GM11168 (cell line): ENCODE results near the gene RFT1.

Experiments used
- in situ Hi-C: fragments of 300-500 bp; cut with MboI; formaldehyde crosslinking; loops from one replicate; pipeline ENCODE4 v1.12.0; 2022; ENCODE audit warnings: low sequenced_read_pairs; ENCODE audit not compliant: unreplicated experiment

The RFT1 gene

DNA sequence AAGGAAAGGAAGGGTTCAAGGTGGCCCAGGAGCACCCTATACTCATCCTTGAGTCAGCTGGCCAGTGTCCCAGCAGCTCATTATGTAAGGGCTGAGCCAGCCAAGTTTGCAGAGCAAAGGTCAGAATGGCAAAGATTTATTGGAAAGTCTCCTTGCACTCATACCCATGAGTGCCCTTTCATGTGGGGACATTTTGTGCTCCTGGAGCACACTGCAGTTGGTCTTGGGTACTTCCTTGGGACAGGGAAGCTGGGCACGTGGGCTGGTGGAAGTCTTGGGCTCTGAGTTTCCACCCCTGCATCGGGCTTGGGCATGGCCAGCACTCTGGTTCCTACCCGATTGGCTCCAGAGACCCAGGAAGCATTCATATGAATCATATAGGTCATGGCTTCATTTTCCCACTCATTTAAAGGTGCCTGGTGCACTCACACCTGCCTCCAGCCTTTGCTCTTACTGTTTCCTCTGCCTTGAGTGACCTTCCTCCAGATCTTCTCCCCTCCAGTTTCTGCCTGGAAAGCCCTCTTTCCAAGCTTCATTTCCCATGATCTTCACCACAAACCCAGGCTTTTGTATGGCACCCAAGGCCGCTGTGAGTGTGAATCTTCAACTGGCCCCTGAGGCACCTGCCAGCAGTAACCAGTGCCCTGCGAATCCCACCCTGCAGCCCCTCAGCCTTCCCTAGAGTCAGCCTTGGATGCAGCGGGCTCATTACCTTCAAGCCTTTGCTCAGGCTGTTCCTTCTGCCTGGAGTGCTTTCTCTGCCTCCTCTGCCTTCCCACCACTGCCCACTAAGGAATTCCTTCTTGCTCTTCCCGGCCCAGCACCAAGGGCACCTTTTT is 20.2 kb upstream of the RFT1 start:
- in situ Hi-C loops, result no loop called here

DNA sequence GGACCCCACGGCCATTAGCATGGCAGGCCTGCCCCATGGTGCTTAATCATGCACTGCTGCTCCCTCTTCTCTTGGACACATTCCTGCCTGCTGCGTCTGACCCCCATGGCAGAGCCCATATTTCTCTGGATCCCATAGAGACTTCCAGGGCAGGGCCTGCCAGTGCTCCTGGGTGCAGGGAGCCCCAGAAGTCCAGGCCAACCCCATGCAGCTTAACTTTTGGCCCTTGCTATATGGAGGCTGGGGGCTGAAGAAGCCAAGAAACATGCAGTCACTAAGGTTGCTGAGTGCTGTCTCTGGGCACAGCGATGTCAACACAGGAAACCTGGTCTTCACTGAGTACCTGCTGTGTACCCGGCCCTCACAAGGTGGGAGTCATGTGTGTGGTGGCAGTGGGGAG is 19.5 kb upstream of the RFT1 start:
- in situ Hi-C loops, result no loop called here

- in situ Hi-C loops, result no loop called here
Measured at GRCh38 chr3:53149006-53149690, 18.9 kb upstream of the RFT1 start.

GRCh38 chr3:53147903-53148400 is 17.7 kb upstream of the RFT1 start:
- in situ Hi-C loops, result no loop called here

DNA sequence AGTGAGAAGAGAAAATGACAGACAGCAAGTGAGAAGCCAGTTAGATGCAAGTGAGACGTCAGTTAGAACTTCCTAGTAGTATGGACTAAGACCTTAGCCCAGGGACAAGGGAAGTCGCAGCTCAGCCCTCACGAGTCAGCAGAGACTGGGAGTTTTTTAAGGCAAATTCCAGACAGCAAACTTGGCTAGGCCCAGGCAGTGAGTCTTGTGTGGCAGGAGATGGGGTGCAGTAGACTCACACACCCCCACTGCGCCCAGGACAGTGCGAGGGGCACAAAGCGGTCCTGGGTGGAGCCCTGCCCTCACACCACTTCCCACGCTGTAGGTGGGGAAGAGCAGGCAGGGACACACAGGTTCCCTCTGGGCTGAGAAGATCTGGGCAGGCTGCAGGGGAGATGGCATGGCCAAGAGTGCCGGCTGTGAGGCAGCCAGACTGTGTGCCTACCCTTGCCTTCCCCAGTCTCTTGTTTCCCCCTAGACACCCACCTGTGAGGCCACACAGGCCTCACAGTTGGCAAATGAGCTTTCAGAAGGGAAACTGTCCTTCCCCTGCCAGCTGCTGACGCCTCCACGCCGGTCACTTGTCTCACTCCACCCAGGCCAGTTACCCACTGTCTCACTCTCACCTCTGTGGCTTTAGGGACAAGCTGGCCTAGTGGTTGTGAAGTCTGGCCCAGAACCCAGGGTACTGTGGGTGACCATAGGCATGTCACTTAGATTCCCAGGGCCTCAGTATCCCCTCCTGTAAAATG is 17.1 kb upstream of the RFT1 start:
- in situ Hi-C loops, result no loop called here

GRCh38 chr3:53146319-53146891 is 16.2 kb upstream of the RFT1 start:
- in situ Hi-C loops, result no loop called here

DNA sequence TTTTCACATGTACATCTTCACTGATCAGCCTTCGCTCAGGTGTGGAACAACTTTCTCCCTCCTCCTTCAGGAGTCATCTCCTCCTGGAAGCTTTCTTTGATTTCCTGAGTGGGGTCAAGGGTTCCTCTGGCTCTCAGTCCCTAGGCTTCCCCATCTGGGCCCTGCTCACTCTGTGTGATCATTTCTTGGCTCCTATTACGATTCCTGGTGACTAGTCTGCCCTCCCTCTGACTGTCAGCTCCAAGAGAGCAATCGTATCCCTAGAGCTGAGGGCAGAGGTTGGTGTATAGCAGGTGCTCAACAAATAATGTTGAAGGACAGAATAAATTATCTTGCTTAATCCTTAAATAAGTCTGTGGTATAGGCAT is 15.5 kb upstream of the RFT1 start:
- in situ Hi-C loops, result no loop called here

DNA sequence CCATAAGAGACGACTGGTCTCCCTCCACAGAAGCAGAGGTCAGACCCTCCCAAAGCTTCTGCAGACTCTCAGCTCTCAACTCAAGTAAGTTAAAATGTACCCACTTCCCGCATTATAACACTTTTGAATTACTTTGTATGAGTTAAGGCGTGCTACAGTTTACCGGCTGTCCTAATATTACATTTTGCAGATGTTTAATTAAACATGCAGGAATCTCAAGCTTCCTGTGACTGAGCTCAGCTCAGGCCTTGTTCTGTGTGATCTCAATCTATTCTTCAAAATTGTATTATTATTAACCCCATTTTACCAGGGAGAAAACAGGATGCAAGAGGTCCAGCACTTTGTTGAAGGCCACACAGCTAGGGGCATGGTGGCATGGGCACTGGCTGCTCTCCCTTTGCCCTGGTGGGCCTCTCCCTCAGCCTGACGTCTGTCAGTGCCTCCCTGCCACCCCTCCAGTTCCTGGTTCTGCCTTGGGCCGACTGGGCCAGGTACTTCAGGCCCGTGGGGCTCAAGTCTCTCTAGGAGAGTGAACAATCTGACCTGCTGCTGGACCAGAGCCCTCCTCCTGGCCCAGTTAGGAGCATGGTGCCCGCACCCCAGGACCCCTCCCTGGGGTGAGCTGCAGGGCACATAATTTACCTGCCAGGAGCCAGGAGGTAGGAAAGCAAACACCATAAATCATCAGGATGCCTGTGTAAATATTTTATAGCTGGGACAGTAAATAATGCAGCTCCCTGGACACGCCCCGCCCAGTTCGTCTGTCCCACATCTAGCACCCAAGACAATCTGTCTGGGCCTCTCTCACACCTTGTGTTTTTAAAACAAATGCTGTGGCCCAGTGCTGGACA is 14.9 kb upstream of the RFT1 start:
- in situ Hi-C loops, result no loop called here

DNA sequence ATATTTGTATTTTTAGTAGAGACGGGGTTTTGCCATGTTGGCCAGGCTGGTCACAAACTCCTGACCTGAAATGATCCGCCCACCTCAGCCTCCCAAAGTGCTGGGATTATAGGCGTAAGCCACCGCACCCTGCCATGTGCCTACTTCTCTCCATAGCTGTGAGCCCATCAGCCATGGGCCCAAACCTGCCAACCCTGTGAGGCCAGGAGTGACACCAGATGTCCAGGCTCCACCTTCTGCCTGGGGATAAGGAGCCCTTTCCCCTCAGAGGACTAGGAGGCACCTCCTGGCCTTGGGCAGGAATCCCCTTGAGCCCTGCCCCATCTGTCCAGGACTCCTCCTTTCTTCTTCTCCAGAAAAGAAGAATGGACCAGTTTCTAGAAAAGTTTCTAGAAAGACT is 14.2 kb upstream of the RFT1 start:
- in situ Hi-C loops, result no loop called here

GRCh38 chr3:53142986-53143385 is 12.8 kb upstream of the RFT1 start:
- in situ Hi-C loops, result no loop called here

GRCh38 chr3:53140847-53141845 is 10.9 kb upstream of the RFT1 start:
- in situ Hi-C loops, result no loop called here

DNA sequence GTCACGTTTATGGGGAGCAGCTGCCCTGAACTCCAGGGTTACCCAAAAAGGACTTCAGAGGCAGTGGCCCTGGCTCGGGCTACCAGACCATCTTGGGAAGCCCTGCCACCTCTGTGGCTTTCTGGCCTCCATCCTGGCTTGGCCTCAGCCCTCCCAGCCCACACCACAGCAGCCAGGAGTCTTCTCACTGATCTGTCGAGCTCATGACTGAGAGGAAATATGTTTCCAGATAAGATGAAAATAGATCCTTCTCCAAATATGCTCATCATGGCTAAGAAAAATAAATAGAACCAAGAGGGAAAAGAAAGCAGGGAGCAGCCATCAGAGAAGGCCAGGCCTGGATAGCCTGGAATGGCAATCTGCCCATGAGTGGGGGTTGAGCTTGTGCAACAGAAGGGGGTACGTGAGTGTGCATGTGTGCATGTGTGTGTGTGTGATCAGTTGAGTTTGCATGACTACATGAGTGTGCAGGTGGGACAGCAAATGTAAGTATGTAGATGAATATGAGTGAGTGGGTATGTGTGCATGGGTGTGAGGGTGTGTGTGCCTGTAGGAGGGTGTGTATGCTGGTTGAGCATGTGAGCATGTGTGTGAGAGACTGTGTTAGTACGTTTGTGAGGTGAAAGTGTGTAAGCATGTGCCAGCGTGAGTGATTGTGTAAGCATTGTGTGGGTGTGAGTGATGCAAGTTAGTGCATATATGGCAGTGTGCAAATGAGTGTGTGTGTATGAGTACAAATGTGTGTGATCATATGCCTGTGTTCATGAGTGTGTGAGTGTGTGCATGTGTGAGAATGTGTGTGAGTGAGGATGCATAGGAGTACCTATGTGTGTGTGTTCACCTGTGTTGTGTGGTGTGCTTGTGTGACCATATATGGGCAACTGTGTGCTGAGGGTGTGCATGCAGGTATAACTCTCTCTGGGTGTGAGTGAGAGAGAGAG is 9.9 kb upstream of the RFT1 start:
- in situ Hi-C loops, result no loop called here

- in situ Hi-C loops, result no loop called here
Measured at GRCh38 chr3:53137835-53138446, 7.7 kb upstream of the RFT1 start.

- in situ Hi-C loops, result no loop called here
Measured at GRCh38 chr3:53137221-53137620, 7.0 kb upstream of the RFT1 start.

DNA sequence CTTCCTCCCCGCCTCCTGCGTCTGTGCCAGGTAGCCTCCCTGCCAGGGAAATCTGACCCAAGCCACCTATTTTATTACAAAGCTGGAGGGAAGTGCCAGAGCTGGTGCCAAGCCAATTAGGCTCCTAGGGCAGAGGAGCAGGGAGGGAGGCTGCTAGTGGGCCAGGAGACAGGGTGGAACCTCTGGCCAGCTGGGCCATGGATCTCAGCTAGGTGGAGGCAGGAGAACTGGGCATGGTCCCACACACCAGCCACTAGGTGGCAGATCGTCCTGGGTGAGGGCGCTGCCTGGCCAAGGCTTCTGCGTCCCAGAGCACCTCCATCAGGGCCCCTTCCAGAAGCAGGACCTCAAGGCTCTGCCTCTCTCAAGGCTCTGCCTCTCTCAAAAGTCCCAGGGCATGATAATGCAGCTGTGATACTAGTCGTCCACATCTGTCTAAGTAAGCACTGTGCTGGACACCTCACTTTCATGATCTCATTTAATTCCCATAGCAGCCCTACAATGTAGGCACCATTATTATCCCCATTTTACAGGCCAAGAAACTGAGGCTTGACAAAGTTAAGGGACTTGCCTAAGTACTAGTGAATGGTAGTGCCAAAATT is 4.5 kb upstream of the RFT1 start:
- in situ Hi-C loops, result loop anchor here (5.0 kb wide), 1 partner anchor 68 kb away; no protein-coding TSS in a partner anchor

DNA sequence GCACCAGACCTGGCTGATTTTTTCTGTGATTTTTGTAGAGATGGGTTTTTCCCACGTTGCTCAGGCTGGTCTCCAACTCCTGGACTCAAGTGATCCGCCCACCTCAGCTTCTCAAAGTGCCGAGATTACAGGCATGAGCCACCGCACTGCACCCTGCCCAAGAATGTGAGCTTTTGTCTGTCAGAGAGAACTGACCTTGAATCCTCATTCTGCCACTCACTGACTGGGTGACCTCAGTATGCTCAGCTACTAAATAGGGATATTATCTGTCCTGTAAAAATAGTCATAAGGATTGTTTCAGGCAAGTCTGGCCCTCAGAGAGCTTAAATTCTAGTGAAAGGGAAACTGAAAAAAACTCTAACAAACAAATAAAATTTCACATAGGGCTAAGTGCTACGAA is 2.1 kb upstream of the RFT1 start:
- in situ Hi-C loops, result loop anchor here (5.0 kb wide), 1 partner anchor 70 kb away; no protein-coding TSS in a partner anchor
